Measurements from ENCODE around the gene ANK3.

Gene ANK3

DNA sequence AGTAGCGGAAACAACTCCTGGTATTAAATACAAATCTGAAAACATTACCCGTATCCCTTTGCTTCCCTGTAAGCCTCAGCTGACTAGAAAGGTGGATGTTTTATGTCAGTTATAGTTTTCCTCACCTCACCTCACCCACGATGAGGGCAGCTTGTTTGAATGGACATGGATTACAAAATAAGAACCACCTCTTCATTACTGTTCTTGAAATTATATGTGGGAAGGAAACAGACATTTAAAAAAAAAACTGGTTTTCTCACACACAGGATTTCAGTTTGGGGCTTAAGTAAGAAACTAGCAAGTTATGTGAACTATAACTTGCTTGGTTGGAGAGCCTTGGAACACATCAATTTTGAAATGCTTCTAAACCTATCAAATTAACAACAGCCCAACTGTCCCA is 250.4 kb downstream of the ANK3 start:
- no peak for DNase-seq (ENCODE audit: low read depth)

DNA sequence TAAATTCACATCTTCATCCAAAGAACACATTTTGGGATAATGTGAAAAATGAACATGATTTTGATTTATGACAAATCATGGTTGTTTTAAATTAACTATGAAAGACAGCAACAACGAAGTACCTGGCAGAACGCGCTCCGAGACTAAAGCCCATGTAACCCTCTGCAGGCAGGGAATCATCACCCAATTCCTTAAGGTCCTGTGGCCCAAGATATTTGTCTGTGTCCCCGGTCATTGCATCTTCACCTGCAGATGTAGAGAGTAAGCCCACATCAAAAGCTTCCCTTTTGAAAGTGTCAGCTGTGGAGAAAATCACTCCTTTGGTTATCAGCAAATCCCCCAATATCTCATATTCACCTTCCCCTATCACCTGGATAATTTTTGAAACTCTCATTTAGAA is 250.8 kb downstream of the ANK3 start:
- DNase-seq (ENCODE audit: low read depth): no peak

DNA sequence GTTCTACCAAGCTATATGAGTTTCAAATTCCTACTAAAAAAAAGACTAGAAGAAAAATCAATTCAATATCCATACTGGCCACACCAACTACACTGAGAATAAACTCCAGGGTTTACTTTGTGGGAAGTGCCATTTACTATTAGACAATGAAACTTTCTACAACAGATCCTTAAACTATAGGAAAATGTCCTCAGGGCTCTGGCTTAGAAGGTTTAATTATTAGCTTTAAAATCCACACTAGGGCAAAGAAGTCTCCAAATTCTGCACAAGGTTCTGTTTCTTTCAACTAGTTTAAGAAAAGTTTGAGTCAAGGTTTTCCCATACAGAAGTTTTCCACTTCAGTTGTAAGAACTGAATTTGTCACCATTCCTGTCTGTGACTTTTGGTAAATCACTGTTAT is 251.6 kb downstream of the ANK3 start:
- DNase-seq (ENCODE audit: low read depth): no peak

DNA sequence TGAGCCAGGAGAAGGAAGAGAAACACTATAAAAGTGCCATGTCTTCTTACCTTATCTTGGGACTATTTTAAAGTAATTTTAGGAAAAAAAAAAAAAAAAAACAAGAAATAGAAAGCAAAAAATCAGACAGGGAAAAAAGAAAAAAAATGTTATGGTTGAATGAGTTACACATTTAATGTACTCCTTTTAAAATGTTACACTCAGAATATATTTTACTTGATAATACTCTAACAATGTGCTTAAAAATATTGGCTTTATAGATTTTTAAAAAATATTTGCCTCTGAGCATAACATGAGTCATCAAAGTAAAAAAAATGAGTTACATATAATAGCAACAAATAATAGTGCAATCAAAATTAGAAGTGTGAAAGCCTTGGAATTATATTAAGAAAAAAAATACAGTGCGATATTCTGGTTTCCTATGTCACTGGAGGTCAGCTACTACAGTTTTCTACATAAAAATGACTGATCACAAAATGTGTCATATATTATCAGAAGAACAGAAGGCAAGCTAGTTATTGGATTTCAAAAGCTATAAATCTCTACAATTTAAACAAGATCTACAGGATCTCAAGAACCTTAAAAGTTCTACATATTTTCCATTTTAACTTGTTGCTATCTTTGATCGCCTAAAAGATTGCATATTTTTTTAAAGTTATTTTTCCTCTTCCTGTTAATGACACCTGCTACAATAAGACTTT is 252.2 kb downstream of the ANK3 start:
- DNase-seq (ENCODE audit: low read depth): no peak

DNA sequence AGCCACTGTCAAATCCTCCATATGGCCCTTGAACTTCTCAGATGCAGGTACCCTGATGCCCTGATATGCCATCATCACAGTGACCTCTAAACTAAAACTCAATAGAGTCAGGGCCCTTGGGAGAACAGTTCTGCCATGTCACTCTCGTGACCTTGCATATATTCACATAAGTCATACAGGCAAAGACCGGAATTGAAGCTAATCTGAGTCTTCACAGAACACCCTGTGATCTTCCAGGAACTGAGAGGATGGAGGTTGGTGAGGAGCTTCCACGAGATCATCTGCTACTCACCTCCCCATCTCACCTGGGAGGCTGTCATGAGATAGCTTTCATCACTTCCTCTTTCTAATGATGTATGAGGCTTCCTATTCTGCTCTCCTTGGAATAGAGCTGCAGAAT is 254.7 kb downstream of the ANK3 start:
- DNase-seq (ENCODE audit: low read depth): no peak

DNA sequence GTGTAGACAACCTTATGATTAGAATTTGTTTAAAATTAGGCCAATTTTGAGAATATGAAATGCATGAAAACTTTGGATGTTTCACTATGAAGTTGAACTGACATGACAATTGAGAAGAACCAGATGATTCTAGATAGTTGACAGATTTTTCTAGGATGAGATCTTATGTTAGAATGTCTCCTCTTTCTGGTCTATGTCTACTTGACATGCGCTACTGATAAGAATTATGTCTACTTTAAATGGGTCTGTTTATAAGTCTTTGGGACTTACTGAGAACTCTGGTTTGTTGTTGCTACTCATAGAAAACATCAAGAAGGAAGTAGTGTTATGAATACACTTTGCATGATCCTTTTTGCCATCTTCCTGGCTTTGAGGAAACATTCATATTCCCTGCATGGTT is 255.1 kb downstream of the ANK3 start:
- no peak for DNase-seq (ENCODE audit: low read depth)

DNA sequence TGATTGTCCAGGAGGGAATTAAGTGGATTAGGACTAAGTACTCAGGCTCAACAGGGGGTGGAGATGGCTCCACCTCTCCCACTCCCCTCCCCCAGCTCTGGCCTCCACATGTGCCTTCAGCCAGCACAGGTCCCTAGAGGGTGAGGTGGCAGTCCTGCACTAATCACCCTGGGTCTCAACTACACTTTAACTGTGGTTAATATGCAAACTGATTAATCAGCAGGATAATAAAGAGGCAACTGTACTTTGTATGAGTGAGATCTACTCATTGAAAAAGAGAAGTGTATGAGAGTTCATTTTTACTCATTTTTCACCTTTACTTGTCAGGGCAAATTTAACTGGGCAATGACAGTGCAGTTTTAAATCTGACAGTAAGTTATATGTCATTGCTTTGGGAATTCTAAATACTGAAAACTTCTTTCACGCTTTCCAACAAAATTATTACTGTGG is 259.5 kb downstream of the ANK3 start:
- no peak for DNase-seq (ENCODE audit: low read depth)

DNA sequence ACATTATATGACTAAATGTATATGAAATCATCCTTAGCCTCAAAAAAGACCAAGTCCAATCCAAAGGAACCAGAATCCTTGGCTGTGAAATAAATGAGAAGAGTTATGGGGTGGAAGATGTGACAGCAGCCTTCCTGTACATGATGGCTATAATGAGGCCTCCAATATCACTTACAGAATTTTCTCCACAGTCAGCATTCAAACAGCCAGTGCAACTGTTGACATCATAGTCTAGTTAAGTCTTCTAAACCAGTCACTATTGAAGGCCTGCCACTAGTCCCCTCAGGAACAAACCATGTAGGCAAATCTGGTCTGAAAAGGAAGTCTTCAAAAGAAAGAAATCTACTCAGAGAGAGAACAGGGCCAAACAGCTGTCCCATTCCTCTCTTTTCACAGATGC is 263.8 kb downstream of the ANK3 start:
- no peak for DNase-seq (ENCODE audit: low read depth)

DNA sequence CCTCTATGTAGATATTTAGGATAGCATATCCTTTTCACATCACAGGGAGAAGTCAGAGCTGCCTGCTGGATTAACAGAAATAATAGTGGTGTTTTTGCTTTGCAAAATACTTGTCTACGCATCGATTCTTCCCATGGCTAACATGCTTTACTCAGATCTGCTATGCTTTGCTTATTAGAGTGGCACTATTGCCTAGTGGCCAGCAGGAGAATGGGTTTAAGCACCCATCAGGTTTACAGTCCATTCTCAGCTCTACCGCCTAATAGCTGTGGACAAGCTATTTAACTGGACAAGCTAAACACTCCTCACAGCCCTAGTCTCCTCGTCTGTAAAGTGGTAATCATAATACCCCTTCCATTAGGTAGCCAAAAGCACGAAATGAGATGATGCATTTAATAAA is 265.1 kb downstream of the ANK3 start:
- DNase-seq (ENCODE audit: low read depth): no peak

DNA sequence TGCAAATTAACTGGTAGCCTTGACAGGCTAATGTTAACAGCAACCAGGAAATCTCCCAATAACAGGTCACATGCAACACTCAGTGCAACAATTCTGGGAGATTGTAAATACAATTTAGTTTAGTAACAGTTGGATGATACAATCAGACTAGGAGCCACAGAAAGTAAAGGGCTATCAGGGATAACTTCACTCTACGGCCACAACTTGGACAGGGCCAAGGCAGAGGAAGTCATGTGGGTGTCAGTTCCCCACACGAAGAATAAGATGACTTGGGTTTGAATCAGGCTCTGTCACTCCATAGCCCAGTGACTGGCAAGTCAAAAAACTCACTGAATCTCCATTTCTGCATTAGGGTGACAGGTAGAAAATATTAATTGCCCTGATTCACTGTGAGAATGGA is 266.0 kb downstream of the ANK3 start:
- DNase-seq (ENCODE audit: low read depth): no peak

DNA sequence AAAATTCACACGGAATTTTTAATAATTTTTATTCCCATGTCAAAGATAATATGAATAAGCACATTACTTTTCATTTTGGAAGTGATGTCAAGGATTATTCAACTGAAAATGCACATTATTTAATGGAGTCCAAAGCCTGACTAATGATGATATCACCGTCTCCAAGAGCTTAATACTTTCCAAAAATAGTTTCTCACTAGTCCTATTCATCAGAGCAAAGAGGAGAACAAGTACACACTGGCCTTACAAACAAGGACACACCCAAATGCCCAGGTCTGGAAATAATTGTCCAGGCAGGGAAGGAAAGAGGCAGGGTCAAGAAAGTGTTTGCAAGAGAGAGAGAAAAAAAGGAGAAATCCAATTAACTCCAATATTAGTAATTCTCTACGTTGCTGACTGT is 266.5 kb downstream of the ANK3 start:
- DNase-seq (ENCODE audit: low read depth): peak; percentile 54

DNA sequence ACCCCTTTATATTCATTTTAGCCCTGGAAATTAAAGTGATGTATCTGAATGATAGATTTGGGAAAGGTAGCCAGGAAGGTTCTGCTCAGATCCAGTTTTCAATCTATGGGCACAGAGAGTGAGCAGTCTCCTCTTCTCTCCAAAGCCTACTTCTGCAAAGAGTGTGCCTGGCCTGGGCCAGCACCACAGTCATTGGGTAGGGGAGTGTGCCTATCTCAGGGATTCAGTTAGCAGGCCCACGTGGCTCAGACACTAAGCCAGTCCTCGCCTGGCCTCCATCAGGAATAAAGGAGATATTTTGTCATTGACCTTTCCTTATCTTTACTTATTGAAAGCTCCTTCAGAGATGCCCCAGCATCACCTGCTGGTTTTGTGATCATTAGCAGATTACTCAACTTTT is 267.5 kb downstream of the ANK3 start:
- DNase-seq (ENCODE audit: low read depth): no peak

DNA sequence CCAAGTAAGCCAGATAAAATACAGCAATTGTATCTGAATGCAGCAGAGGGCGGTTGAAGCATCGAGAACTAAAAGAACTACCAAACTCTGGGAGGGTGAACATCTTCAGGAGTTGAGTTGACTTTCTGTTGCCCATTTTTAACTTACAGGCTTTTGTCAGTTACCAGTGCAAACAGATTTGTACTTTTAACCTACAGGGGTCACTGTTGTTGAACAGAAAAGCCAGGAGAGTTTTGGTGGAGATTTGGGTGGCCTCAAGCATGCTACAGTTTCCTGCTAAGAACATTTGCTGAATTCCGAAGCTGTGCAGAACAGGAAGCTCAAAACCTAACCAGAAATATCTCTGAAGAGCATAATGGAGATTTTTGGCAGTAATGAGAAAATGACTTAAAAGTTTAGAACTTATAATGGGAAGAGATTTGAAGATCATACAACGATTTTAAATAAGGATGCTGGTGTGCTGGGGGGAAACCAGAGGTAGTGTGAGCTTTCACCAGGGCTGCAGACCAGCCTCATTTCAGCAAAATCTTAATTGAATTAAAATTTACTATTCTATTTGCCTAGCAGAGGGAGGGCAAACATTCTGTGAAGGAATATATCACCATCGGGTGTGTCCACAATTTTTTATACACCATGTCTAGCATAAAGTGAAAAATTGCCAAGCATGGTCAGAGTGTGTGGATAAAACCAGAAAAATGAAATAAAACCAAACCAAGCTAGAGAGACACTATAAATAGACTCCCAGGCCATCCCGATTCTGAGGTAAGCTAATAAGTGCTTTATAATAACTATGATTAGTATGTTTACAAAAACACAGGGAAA is 274.7 kb downstream of the ANK3 start:
- peak; percentile 67 for DNase-seq (ENCODE audit: low read depth)

DNA sequence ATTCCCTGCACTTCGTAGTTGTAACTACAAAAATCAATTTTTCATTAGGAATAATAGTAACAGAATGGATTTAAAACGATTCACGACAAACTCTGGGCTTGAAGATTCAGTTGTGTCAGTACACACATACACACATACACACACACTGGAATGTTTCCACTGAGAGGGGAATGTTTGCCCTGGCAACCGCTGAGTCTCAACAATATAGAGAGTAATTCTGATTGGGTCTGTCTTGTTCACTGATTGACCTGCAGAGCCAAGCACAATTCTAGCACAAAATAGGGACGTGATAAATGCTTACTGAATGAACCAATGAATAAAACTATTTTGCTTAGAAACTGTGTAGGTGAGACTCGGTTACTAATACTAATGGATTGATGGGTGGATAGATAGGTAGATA is 278.9 kb downstream of the ANK3 start:
- DNase-seq (ENCODE audit: low read depth): no peak

DNA sequence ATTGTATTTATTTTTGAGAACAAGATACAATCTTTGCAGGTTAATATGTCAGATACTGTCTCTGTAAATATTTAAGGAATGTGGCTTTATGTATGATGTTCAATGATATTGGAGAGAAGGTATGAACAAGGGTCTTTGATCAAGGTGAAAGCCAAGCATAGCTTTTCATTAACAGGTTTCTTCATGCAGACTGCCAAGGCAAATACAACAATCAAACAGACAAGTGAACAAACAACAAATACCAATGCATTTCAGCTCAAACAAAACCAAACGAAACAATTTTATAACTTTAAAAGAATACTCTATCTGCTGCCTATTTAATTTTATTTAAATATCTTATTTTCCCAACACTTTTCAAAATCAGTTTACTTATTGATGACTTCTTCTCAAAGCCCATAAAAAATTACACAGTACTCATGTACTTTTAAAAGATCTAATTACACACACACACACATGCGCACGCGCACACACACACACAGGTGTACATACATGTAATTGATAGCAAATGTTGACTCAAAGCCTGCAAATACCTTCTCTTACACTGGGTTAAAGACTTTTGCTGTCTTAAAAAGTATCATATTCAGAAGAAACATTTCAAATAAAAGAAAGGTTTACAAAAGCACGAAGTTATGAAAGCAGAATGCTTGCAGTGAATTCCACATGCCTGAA is 282.2 kb downstream of the ANK3 start:
- no peak for DNase-seq (ENCODE audit: low read depth)

DNA sequence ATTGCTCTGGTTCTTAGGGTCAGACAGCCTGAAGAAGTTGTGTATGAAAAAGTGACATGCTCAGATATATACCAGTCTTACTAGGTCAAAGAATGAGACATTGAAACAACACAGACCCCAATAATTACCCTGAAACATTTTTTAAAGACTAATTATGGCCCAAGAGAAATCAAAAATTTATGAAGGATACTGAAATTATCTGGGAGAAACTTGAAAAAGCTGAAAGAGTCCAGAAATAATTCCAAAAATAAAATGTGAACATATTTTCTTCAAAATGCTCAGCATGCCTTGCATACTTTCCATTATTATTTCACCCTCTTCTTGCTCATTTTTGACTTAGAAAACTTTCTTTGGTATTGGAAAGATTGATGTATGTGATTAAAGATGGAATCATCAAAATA is 284.4 kb downstream of the ANK3 start:
- DNase-seq (ENCODE audit: low read depth): no peak

DNA sequence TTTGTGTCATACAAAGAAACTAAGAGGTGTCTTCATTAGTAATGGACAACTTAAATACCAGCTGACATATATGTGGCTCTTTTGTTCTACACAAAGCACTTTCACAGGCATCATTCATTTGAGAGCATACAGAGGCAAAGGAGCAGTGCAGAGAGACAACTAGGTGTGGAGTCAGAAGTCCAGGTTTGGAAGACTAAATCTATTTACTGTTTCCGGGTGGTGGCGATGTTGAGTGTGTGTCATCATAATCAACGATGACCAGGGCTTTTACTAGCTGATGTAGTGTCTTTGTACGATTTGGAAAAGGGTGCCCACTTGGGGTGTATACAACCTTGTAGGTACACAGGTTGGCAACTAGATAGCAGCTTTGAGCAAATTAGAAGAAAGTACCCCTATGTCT is 287.9 kb downstream of the ANK3 start:
- DNase-seq (ENCODE audit: low read depth): no peak

DNA sequence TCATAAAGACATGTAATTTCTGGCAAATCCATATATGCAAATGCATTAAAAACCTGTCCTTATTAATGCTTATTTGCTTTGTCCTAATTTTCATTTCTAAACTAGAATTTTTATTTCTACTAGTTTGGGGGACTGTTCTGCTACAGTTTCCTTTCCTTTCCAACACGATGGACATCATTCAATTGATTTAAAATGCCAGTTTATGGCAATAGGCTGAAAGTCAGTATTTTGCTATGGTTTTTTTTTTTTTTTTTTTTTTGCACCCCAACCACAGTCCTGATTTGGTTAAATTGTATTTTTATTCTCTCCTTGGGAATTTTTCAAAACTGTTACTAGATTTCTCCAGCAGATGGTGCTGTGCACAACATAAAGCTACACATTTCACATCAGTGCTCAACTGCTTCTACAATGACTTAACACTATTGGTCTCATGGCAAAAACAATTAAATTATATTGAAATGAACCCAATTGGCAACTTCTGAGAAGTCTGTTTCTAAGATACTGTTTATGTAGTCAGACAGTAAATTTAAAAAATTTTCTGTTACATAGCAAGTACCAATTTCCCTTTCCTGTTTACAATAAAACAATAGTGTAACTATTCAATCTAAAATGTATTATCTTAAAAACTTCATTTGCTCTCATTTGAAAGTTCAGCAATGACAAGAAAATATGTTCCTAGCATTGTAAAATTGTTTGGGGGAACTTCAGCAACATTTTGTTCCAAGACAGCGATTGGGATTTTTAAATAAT is 289.5 kb downstream of the ANK3 start:
- DNase-seq (ENCODE audit: low read depth): peak; percentile 43

DNA sequence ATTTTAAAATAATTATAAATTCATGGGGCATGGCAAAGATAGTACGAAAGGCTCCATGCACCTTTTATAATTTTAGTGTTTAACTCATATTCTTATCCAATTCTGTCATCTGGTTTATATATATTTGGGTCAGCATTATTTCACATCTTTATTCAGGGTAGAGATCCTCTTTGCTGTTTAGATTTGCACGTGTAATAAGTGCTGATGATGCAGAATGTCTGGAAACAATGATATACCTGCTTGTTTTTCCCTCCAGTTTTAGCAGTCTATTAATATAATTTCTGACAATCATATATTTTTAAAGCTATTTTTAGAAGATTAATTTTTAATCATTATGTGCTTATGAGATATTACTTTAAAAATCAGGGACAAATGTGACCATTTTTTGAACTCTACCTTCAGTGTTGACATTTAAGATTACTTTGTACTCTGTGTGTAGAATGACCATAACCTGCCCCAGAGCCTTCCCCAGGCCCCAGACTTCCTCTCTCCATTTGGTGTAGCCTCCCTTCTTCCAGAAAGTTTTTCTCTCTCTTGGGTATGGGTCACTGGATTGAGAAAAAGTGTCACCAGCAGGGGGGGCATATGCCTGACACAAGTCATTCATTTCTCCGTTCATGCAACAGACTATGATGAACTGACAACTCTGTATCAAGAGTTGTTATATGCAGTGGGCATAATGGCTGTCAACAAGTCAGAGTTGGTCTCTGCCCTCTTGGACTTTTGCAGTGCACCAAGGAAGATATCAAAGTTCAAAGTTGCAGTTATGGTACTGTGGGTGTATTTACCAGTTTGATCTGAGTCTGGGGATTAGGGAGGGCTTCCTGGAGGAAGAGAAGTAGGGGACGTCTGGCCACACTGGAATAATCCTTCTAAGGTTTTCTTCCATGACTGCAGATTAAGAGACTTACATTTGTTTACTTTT is 290.7 kb downstream of the ANK3 start:
- DNase-seq (ENCODE audit: low read depth): no peak

DNA sequence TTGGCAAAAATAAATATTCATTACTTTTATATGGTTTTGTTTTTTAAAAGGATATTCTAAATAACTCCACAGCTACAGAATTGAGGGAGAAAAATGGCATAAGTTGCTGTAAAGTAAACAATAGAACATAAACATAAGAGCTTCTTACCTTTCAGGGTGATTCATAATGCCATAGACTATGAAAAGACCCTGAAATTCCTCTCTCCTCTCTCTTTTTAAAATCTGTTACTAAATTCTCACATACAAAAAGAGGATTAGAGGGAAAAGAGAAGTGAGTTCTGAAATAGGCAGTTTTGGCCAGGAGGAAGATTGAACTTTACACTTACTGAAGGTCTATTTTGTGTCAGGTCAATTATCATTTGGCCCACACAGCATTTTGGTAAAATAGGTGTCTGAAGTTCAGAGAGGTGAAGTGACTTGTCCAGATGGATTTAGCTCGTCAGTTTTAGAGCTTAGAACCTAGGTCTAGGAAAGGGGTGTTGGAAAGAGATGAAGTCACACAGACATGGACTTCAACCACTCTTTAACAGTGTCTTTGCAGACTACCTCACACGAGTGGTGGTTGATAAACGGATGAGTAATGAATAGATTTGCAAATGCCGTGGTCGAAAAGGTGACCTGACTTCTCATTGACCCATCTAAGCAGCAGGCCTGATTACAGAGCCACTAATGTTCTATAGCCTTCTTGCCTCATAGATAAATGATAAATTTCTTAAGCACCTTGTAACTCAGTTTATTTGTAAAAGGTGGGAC is 292.7 kb downstream of the ANK3 start:
- DNase-seq (ENCODE audit: low read depth): no peak

DNA sequence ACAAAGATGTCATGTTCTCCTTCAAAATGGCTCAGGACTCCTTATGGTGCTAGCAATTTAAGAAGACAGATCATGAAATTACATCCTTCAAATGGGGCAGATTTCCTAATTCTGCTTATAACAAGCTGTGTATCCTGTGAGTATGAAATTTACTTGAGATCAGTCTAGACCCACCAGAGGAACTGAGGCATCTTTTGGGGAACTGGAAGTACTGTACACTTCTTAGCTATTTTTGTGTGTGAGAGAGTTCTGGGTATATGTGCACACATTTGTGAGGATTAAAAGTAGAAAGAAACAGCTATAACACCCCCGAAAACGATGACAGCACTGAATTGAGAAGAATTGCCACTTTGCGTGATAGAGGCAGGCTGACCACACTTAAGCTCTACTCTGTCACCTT is 296.4 kb downstream of the ANK3 start:
- DNase-seq (ENCODE audit: low read depth): no peak
